AG09319 (cell line): ENCODE measurements around the gene NXPH4.

ENCODE experiments used
- DNase-seq: peaks from one replicate; pipeline ENCODE4 v3.0.0-alpha.2; 2010; ENCODE audit warnings: low read depth; ENCODE audit errors: extremely low read depth
- TF ChIP-seq, protein P1 (sequence below): IDR thresholded peaks from 2 replicates; pipeline ENCODE4 v1.5.1; 2011; ENCODE audit warnings: low read depth, mild to moderate bottlenecking, inconsistent platforms, low read length, moderate library complexity

Gene NXPH4

DNA sequence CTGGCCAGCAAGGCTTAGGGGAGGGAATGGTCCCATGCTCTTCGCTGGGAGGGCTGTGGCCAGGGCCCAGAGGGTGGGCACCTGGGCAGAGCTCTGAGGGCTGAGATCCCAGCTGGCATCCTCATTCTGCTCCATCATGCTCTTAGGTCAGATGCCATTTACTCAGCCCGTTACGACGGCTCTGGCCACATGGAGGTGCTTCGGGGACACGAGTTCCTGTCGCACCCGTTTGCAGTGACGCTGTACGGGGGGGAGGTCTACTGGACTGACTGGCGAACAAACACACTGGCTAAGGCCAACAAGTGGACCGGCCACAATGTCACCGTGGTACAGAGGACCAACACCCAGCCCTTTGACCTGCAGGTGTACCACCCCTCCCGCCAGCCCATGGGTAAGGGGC is 38.4 kb upstream of the NXPH4 start:
- no peak for DNase-seq
- TF ChIP-seq, protein P1, sequence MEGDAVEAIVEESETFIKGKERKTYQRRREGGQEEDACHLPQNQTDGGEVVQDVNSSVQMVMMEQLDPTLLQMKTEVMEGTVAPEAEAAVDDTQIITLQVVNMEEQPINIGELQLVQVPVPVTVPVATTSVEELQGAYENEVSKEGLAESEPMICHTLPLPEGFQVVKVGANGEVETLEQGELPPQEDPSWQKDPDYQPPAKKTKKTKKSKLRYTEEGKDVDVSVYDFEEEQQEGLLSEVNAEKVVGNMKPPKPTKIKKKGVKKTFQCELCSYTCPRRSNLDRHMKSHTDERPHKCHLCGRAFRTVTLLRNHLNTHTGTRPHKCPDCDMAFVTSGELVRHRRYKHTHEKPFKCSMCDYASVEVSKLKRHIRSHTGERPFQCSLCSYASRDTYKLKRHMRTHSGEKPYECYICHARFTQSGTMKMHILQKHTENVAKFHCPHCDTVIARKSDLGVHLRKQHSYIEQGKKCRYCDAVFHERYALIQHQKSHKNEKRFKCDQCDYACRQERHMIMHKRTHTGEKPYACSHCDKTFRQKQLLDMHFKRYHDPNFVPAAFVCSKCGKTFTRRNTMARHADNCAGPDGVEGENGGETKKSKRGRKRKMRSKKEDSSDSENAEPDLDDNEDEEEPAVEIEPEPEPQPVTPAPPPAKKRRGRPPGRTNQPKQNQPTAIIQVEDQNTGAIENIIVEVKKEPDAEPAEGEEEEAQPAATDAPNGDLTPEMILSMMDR, result no peak

DNA sequence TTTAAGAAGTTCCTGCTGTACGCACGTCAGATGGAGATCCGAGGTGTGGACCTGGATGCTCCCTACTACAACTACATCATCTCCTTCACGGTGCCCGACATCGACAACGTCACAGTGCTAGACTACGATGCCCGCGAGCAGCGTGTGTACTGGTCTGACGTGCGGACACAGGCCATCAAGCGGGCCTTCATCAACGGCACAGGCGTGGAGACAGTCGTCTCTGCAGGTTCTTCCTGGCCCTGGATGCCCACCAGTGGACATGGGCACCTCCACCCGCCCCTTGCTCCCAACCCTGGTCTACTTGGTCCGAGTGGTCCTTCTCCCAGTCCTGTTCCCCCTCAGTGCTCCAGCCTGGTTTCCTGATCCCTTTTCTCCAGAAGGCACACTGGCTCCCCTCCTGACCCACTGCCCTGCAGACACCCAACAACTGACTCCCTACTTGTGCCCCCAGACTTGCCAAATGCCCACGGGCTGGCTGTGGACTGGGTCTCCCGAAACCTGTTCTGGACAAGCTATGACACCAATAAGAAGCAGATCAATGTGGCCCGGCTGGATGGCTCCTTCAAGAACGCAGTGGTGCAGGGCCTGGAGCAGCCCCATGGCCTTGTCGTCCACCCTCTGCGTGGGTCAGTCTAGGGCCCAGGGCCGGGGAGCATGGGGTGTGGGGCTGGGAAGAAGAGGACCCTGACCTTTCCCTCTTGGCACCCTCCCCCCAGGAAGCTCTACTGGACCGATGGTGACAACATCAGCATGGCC is 37.1 kb upstream of the NXPH4 start:
- TF ChIP-seq, protein P1, result no peak
- no peak for DNase-seq

DNA sequence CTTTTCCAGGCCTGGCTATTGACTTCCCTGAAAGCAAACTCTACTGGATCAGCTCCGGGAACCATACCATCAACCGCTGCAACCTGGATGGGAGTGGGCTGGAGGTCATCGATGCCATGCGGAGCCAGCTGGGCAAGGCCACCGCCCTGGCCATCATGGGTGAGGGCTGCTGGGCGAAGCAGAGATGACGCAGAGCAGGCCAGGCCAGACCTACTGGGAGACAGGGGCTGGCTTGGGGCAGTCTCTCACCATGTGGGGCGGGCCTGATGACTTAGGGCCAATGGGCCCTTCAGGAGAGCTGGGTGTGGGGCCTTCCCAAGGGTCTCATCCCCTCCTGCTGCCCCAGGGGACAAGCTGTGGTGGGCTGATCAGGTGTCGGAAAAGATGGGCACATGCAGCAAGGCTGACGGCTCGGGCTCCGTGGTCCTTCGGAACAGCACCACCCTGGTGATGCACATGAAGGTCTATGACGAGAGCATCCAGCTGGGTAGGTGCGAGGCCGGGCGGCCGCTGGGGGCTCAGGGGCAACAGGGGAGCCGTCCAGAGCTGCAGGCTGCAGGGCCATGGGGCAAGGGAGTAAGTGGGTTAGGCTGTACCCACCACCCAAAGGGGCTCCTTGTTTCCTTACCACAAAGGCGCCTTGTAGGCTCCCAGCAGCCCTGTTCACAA is 36.1 kb upstream of the NXPH4 start:
- TF ChIP-seq, protein P1, result no peak
- no peak for DNase-seq

DNA sequence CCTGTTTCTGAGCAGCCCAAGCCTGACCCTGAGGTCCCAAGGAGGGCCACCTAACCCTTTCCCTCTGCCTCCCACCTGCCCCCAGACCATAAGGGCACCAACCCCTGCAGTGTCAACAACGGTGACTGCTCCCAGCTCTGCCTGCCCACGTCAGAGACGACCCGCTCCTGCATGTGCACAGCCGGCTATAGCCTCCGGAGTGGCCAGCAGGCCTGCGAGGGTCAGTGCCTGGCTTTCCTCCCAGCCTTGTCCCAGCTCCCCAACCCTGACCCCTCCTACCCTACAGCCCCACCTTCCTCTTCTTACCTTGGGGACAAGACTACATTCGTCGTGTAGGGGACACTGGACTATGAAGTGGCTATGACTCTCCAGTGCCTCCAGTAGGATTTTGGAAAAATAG is 35.5 kb upstream of the NXPH4 start:
- TF ChIP-seq, protein P1, result no peak
- DNase-seq, result no peak

DNA sequence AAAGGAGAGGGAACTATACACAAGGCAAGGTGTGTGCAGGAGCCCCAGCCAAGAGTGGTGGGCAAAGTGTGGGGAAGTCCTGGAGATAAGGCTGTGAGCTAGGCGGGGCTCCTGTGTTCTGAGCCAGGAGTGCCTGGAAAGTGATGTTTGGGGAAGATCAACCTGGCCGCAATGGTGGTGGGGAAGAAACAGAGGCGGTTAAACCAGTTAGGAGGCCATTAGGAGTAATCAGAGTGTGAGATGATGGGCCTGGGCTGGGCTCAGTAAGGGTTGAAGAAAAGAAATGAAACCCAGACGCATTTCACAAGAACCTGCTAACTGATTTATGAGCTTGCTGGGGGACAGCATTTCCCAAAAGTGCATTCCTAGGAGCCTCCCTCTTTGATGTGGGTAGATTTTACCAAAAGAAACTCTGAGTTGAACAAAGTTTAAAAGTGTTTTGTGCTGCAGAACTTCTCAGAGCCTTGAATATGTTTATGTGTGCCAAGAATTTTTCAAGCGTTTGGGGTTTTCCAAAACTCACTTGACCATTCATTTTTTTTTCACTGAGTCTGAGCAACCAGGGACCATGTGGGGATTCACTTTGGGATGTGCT is 34.9 kb upstream of the NXPH4 start:
- TF ChIP-seq, protein P1, result no peak
- DNase-seq, result no peak

DNA sequence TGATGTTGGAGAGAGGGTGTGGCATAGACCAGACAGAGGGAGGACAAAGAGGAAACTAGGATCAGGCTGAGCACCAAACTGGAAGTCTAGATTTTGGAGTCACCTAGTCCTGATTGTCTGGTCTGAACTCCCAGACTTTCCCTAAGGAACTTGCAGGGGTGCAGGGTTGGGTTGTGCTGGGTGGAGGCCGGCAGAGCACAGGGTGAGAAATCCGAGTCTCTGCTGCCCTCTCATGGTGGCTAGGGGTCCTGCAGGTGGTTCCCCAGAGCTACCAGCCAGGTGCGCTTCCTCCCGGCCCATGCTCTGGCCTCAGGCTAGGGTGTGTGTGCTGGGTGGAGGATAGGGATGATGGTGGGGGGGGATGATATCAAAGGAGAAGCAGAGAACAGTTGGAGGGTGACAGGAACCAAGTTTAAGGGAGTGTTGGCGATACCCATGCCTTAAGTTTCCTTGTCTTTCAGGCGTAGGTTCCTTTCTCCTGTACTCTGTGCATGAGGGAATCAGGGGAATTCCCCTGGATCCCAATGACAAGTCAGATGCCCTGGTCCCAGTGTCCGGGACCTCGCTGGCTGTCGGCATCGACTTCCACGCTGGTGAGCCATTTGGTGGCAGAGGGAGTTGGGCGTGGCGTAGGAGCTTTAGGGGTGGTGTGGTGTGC is 33.5 kb upstream of the NXPH4 start:
- DNase-seq, result no peak
- TF ChIP-seq, protein P1, result peak; percentile 77
